ENCODE data around the gene FYB1. TPM values are rescaled to one million over a fixed set of nuclear protein-coding genes. Genes with fewer than 3 reads are reported as not detected.

The FYB1 gene
- total RNA-seq, 1 donor from 2014 or later: 4.5 TPM

- no peak for DNase-seq (ENCODE audit: low spot score)
- intact Hi-C loops (cut with DNase I): no loop called here
Measured at GRCh38 chr5:39106322-39106721, 113.0 kb downstream of the FYB1 start.

- intact Hi-C loops (cut with DNase I): no loop called here
Measured at GRCh38 chr5:39104221-39104620, 115.1 kb downstream of the FYB1 start.

GRCh38 chr5:39102684-39103155 lies 116.6 kb downstream of the FYB1 start:
- intact Hi-C loops (cut with DNase I): no loop called here
- DNase-seq (ENCODE audit: low spot score): no peak

More at GRCh38 chr5:39104221-39104620, 115.1 kb downstream of the FYB1 start:
- DNase-seq (ENCODE audit: low spot score): no peak

GRCh38 chr5:39100851-39101396 lies 118.4 kb downstream of the FYB1 start:
- no peak for DNase-seq (ENCODE audit: low spot score)
- intact Hi-C loops (cut with DNase I): no loop called here

- DNase-seq (ENCODE audit: low spot score): no peak
- intact Hi-C loops (cut with DNase I): no loop called here
Measured at GRCh38 chr5:39100301-39100850, 119.0 kb downstream of the FYB1 start.

GRCh38 chr5:39099831-39100230 lies 119.5 kb downstream of the FYB1 start:
- DNase-seq (ENCODE audit: low spot score): no peak
- intact Hi-C loops (cut with DNase I): no loop called here

GRCh38 chr5:39093352-39093751 lies 126.0 kb downstream of the FYB1 start:
- intact Hi-C loops (cut with DNase I): no loop called here
- DNase-seq (ENCODE audit: low spot score): no peak

- intact Hi-C loops (cut with DNase I): no loop called here
- no peak for DNase-seq (ENCODE audit: low spot score)
Measured at GRCh38 chr5:39092581-39093351, 126.6 kb downstream of the FYB1 start.

GRCh38 chr5:39091940-39092580 lies 127.3 kb downstream of the FYB1 start:
- DNase-seq (ENCODE audit: low spot score): no peak
- intact Hi-C loops (cut with DNase I): no loop called here

GRCh38 chr5:39083968-39084367 lies 135.4 kb downstream of the FYB1 start:
- intact Hi-C loops (cut with DNase I): no loop called here
- DNase-seq (ENCODE audit: low spot score): no peak

GRCh38 chr5:39082995-39083394 lies 136.4 kb downstream of the FYB1 start:
- intact Hi-C loops (cut with DNase I): no loop called here

GRCh38 chr5:39080597-39081204 lies 138.7 kb downstream of the FYB1 start:
- DNase-seq (ENCODE audit: low spot score): peak; percentile 84
- intact Hi-C loops (cut with DNase I): loop anchor here (2.0 kb wide), 1 partner anchor 76 kb away; no protein-coding TSS in a partner anchor

More at GRCh38 chr5:39082995-39083394, 136.4 kb downstream of the FYB1 start:
- DNase-seq (ENCODE audit: low spot score): no peak

GRCh38 chr5:39080168-39080567 lies 139.2 kb downstream of the FYB1 start:
- intact Hi-C loops (cut with DNase I): loop anchor here (2.0 kb wide), 1 partner anchor 75 kb away; no protein-coding TSS in a partner anchor
- no peak for DNase-seq (ENCODE audit: low spot score)

- intact Hi-C loops (cut with DNase I): loop anchor here (10.0 kb wide), 1 partner anchor 234 kb away; the partner anchor contains the start of gene OSMR
Measured at GRCh38 chr5:39079147-39079546, 140.2 kb downstream of the FYB1 start.

GRCh38 chr5:39076757-39077728 lies 142.3 kb downstream of the FYB1 start:
- no peak for DNase-seq (ENCODE audit: low spot score)
- intact Hi-C loops (cut with DNase I): loop anchor here (10.0 kb wide), 1 partner anchor 232 kb away; the partner anchor contains the start of gene OSMR

More at GRCh38 chr5:39079147-39079546, 140.2 kb downstream of the FYB1 start:
- no peak for DNase-seq (ENCODE audit: low spot score)

GRCh38 chr5:39076101-39076756 lies 143.1 kb downstream of the FYB1 start:
- DNase-seq (ENCODE audit: low spot score): no peak
- intact Hi-C loops (cut with DNase I): loop anchor here (10.0 kb wide), 1 partner anchor 231 kb away; the partner anchor contains the start of gene OSMR

- peak; percentile 96 for DNase-seq (ENCODE audit: low spot score)
- intact Hi-C loops (cut with DNase I): loop anchor here (1.0 to 10.0 kb wide), 2 partner anchors 60 to 229 kb away; partner anchors contain the start of gene OSMR
Measured at GRCh38 chr5:39074017-39074814, 145.1 kb downstream of the FYB1 start, which contains the start of gene RICTOR. Gene RICTOR, minus strand, starts transcription at chr5:39074399. Its CDS starts 22 bp downstream, at chr5:39074377.
